Neural crest cell (in vitro differentiated cells): ENCODE data around the gene NUDT9. TPM values are rescaled to one million over a fixed set of nuclear protein-coding genes. Genes with fewer than 3 reads are reported as not detected.

Experiments used
- DNase-seq: peaks from one replicate; pipeline ENCODE4 v3.0.0; 2021; ENCODE audit warnings: low read depth, mixed read lengths, low spot score
- H3K27ac Mint-ChIP-seq: one replicate; pipeline ENCODE4 v1.8.0; 2021; ENCODE audit warnings: mild to moderate bottlenecking, mixed read lengths; ENCODE audit not compliant: unreplicated experiment
- H3K27me3 Mint-ChIP-seq: 2 replicates; pipeline ENCODE4 v1.8.0; 2021; ENCODE audit warnings: low read depth, mild to moderate bottlenecking, mixed read lengths
- H3K36me3 Mint-ChIP-seq: 2 replicates; pipeline ENCODE4 v1.8.0; 2021; ENCODE audit warnings: low read depth, mild to moderate bottlenecking, mixed read lengths
- H3K4me1 Mint-ChIP-seq: 2 replicates; pipeline ENCODE4 v1.8.0; 2021; ENCODE audit warnings: mixed read lengths
- H3K4me3 Mint-ChIP-seq: one replicate; pipeline ENCODE4 v1.8.0; 2021; ENCODE audit warnings: mild to moderate bottlenecking, mixed read lengths
- H3K9me3 Mint-ChIP-seq: 2 replicates; pipeline ENCODE4 v1.8.0; 2021; ENCODE audit warnings: mixed read lengths
- total RNA-seq: library from RNA; stranded (reverse); gene quantifications from 2 replicates; pipeline ENCODE4 v1.2.1, GENCODE V29; 2021
- TF ChIP-seq, protein P1 (sequence below): fragments of 200-600 bp; sonication (generic); conservative IDR thresholded peaks from 2 replicates; pipeline ENCODE4 v1.5.0; 2021; ENCODE audit warnings: antibody characterized with exemption, mild to moderate bottlenecking

The NUDT9 gene
- total RNA-seq, 1 donor from 2014 or later = 22.6 TPM

DNA sequence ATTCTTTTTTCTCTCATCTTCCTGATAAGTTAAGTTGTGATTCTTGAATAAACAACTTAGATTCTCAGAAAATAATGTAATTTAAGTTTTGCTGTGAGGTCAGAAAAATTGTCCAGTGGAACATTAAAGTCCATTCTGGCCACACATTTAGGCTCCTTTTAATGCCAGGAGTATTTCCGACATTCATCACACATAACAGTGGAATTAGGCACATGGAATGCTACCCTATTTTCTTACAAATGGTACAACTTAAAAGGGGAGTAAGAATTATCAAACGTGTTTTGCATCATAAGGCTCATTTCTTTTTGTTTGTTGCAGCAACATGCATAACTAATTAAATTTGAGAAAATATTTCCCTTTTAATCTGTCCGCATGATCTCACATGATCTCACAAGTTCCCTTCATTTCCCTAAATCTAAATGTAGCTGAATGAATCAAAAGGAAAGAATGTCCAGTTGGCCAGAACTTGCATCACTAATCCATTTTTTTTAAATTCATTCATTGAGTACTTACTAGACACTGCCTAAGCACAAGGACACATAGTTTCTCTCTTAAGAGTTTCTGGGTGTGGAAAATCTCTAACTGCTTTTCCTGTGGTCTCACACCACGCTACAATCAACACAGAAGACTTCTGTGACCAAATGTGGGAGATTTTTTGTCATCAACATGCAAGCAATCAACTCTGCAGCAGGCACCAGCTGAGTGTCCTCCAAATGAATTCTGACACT lies 84.8 kb downstream of the NUDT9 start:
- Mint-ChIP-seq H3K27ac (no peak overlapping the region), H3K9me3 (no peaks in the 10 kb centered on the region), H3K36me3 (peaks cover 11% of the 10 kb centered on the region), H3K27me3 (no peaks in the 10 kb centered on the region), H3K4me1 (peaks cover 6% of the 10 kb centered on the region), H3K4me3 (no peak overlapping the region)
- DNase-seq = no peak
- TF ChIP-seq, protein P1, sequence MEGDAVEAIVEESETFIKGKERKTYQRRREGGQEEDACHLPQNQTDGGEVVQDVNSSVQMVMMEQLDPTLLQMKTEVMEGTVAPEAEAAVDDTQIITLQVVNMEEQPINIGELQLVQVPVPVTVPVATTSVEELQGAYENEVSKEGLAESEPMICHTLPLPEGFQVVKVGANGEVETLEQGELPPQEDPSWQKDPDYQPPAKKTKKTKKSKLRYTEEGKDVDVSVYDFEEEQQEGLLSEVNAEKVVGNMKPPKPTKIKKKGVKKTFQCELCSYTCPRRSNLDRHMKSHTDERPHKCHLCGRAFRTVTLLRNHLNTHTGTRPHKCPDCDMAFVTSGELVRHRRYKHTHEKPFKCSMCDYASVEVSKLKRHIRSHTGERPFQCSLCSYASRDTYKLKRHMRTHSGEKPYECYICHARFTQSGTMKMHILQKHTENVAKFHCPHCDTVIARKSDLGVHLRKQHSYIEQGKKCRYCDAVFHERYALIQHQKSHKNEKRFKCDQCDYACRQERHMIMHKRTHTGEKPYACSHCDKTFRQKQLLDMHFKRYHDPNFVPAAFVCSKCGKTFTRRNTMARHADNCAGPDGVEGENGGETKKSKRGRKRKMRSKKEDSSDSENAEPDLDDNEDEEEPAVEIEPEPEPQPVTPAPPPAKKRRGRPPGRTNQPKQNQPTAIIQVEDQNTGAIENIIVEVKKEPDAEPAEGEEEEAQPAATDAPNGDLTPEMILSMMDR = no peak

Other genes with a start within 250 kb of the NUDT9 start
- gene KLHL8, start 202.0 kb upstream of the NUDT9 start, total RNA-seq = 18.6 and 18.9 TPM in 2 replicates
- not detected in 2 replicates for gene HSD17B13, start 99.7 kb upstream of the NUDT9 start, total RNA-seq
- 18.4 and 22.6 TPM in 2 replicates for gene HSD17B11, start 31.4 kb upstream of the NUDT9 start, total RNA-seq
- 7.8 and 8.6 TPM in 2 replicates for gene SPARCL1, start 106.8 kb downstream of the NUDT9 start, total RNA-seq
- not detected in 2 replicates for gene DSPP, start 186.0 kb downstream of the NUDT9 start, total RNA-seq
- not detected in 2 replicates for gene DMP1, start 227.7 kb downstream of the NUDT9 start, total RNA-seq